Stimulated activated naive CD4-positive, alpha-beta T cell (primary cell): Measurements from ENCODE around the gene TRPV2.
A peak's percentile ranks its signal among the peaks of the same experiment; 100 is the strongest.

Experiments
- DNase-seq, 6 experiments: peaks; one replicate each; lab custom pipeline; 2025; lab: John Stamatoyannopoulos, UW

The TRPV2 gene

GRCh38 chr17:16406742-16407674, 8.4 kb upstream of the TRPV2 start:
- peak in 1 of 6 experiments; percentile 8 for DNase-seq

- no peak for DNase-seq
Observed at GRCh38 chr17:16407911-16408588, 7.3 kb upstream of the TRPV2 start.

- no peak for DNase-seq
Observed at GRCh38 chr17:16417399-16417798, 2.0 kb downstream of the TRPV2 start.

GRCh38 chr17:16417896-16418684, 2.7 kb downstream of the TRPV2 start:
- DNase-seq = no peak

DNA sequence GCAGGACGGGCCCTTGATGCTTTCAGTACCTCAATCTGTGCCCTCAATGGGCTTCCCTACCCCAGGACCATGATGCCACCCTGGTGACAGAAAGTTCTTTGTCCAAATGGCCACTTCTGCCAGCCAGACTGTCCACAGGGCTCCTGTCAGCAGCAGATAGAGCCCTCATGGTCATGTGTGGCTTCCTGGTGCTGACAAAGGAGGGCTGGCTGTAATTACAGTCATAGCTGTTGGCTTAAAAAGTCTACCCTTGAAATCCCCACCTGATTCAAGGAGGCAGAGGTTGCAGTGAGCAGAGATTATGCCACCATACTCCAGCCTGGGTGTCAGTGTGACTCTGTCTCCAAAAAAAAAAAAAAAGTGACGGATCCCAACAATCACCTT, 3.3 kb downstream of the TRPV2 start:
- no peak for DNase-seq

- DNase-seq = no peak
Observed at GRCh38 chr17:16419074-16419928, 3.9 kb downstream of the TRPV2 start.

- DNase-seq = no peak
Observed at GRCh38 chr17:16419929-16420271, 4.5 kb downstream of the TRPV2 start.

- no peak for DNase-seq
Observed at GRCh38 chr17:16422416-16422815, 7.0 kb downstream of the TRPV2 start.

DNA sequence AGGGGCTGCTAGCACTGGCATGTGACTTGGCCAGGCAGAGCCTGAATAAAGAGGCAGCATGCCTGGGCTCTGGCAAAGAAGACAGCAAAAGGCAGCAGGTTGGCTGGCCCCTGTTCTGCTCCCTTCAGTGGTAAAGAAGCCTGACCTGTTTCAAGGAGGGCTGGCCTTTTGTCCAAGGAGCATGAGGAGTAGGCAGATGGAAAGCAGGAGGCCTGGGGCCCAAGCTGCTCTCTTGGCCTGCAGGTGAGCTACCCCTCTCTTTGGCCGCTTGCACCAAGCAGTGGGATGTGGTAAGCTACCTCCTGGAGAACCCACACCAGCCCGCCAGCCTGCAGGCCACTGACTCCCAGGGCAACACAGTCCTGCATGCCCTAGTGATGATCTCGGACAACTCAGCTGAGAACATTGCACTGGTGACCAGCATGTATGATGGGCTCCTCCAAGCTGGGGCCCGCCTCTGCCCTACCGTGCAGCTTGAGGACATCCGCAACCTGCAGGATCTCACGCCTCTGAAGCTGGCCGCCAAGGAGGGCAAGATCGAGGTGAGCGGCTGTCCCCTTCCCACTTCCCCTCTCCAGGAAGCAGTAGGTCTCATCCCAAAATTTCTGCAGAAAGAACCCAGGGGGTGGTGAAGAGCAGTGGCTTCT, 8.0 kb downstream of the TRPV2 start:
- DNase-seq = no peak

DNA sequence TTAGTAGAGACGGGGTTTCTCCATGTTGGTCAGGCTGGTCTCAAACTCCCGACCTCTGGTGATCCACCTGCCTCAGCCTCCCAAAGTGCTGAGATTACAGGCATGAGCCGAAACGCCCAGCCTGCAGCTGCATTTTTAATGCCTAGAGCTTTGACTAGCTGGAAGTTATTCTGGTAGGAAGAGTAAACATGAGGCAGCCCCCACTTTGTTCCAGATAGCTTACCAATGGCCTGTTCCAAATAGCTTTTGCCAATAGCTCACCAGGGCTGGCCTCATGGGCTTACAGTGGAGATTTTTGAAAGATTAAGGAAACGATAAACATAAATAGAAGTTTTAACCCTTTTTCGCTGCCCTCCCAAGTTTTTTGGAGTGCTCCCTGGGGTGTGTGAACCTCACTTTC, 9.8 kb downstream of the TRPV2 start:
- DNase-seq = no peak

GRCh38 chr17:16425698-16426659, 10.6 kb downstream of the TRPV2 start:
- DNase-seq = no peak

- DNase-seq = no peak
Observed at GRCh38 chr17:16427020-16427419, 11.6 kb downstream of the TRPV2 start.

DNA sequence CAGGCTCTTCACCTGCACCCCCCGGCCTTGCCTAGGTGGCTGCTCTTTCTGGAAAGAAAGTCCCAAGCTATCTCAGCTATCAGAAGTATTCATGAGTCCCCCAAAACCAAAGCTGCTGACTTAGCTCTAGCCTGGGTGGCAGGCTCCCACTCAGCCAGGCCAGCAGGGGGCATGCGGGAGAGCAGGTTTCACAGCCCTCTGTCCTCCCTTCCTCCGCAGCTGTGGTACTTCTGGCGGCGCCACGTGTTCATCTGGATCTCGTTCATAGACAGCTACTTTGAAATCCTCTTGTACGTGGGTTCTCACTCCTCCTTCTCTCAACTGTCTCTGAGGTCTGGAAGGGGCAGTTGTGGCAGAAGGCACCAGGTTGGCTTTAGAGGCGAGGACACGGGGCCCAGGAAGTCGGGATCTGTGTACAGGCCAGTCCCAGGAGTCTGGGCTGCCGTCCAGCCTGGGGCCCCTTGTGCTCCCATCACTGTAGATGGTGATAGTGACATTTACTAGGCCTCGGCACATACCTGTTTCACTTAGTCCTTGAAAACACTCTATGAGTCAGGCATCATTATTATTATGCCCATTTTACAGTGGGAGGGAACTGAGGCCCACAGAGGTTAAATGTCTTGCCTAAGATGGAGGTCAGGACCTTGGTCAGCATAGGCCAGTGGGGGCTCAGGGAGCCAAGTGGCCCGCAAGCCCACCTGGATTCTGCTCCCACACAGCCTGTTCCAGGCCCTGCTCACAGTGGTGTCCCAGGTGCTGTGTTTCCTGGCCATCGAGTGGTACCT, 12.9 kb downstream of the TRPV2 start:
- peak in 5 of 6 experiments; percentile 14 to 33 (median 21) for DNase-seq

DNA sequence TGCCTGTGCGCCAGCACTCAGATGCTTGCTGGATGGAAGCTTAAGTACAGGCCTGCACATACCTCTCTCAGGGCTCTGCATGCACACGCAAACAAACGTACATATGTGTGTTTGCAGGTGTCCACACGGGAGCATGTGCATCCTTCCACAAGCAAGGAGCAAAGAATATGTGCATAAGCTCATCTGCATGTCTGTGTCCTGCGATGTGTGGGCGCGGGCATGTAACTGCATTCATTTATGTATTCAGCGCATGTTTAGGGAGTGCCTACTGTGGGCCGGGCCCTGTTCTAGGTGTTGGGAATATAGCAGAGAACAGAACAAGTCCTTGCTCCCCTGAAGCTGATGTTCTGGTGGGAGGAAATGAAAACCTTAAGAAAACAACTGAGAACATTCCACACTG, 13.7 kb downstream of the TRPV2 start:
- DNase-seq = no peak

DNA sequence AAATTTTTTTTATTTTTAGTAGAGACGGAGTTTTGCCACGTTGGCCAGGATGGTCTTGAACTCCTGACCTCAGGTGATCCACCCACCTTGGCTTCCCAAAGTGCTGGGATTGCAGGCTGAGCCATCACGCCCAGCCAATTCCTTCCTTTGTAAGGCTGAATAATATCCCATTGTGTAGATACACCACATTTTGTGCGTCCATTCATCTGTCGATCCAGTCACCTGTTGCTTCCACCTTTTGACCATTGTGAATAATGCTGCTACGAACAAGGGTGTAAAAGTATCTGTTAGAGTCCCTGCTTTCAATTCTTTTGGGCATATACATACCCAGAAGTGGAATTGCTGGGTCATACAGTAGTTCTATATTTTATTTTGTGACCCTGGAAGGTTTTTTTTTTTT, 15.3 kb downstream of the TRPV2 start:
- no peak for DNase-seq

DNA sequence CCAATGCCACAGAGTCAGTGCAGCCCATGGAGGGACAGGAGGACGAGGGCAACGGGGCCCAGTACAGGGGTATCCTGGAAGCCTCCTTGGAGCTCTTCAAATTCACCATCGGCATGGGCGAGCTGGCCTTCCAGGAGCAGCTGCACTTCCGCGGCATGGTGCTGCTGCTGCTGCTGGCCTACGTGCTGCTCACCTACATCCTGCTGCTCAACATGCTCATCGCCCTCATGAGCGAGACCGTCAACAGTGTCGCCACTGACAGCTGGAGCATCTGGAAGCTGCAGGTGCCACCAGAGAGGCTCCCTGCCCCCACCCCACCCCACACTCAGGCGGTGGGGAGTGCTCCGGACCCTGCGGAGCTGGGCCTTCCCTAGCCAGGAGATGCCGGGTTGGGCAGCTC, 16.6 kb downstream of the TRPV2 start:
- DNase-seq = no peak

- no peak for DNase-seq
Observed at GRCh38 chr17:16433514-16433913, 18.1 kb downstream of the TRPV2 start.

DNA sequence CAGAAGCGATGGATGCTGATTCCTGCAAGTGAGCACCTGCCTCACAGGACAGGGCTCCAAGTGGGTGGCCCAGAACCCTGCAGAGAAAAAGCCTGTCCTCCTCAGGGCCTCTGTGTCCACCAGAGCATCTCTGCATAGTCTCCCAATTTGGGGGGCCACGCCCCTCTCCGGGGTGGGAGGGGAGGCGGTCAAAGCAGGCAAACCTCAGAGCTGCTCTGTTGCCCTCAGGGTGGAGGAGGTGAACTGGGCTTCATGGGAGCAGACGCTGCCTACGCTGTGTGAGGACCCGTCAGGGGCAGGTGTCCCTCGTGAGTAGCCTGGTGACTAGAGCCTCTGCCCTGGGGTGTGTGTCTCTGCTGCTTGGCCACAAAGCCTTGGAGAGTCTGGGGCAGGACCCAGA, 19.3 kb downstream of the TRPV2 start:
- no peak for DNase-seq
